Measurements from ENCODE around the gene CA7.

CA7 gene

DNA sequence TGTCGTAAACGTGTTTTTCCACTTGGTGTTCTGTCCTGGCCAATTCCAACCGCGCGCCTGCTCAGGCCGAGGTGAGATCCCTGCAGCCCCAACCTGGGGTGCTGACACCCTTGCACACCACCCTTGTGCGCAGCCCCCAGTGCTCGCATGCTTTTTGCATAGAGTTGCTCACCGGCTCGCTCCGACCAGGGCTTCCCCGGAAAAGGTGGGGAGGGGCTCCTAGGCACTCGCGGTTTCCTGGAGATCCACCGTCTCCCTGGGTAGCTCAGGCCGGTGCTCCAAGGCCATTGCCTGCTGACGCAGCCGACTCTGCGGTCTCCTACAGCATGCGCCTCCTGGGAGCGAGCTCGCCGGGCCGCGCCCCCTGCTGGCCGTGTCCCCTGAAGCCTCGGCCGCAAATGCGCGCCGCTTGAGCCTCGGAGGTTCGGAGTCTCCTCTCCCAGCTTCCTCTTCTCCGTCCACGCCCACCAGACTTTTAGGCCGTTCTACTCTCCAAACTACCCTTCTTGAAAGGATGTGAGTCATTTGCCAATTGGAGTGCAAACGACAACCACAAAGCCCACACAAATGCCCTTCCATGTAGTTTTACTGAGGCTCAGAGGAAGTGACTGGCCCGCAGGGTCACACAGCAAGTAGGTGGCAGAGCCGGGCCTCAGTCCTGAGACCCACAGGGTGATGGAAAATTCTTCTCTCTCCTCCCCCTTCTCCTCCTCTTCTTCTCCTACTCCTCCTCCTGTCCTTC is 28.9 kb downstream of the CA7 start:
- peak; percentile 85 to 92 (median 90) for DNase-seq (ENCODE audit: low read depth in 2 of 3, low spot score in 1 of 3)

DNA sequence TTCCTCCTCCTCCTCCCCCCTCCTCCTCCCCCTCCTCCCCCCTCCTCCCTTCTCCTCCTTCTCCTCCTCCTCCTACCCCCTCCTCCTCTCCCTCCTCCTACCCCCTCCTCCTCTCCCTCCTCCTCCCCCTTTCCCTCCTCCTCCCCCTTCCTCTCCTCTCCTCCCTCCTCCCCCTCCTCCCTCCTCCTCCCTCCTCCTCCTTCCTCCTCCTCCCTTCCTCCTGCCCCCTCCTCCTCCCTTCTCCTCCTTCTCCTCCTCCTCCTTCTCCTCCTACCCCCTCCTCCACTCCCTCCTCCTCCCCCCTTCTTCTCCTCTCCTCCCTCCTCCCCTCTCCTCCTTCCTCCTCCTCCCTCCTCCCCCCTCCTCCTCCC is 29.5 kb downstream of the CA7 start:
- DNase-seq (ENCODE audit: low read depth in 2 of 3, low spot score in 1 of 3), result no peak

DNA sequence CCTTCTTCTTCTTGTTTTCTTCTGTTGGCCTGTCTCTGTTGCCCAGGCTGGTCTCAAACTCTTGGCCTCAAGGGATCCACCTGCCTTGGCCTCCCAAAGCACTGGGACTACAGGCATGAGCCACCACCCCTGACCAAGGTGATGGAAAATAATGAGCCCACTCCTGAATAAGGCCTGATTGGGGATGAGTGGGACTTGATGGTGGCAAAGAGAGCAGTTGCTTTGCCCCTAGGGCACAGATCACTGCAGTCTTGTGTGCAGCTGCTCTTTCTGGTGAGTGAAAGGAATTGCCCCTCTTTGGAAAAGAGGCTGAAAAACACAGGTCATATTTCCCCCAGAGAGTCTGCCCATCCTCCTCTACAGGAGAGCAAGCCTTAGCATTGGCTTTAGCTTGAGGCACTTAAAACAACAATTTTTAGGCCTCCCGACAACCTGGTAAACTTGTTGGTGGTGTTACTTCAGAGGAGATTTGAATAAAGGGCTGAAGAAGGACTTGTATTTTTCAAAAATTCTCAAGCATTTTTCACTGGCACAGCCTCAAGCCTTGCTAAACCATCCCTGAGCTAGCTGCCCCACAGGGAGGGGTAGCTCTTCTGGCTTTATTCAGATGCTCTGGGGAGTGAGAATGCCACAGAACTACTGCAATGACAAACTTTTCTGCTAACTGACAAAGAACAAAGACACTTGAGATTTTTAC is 30.0 kb downstream of the CA7 start:
- DNase-seq (ENCODE audit: low read depth in 2 of 3, low spot score in 1 of 3), result no peak

DNA sequence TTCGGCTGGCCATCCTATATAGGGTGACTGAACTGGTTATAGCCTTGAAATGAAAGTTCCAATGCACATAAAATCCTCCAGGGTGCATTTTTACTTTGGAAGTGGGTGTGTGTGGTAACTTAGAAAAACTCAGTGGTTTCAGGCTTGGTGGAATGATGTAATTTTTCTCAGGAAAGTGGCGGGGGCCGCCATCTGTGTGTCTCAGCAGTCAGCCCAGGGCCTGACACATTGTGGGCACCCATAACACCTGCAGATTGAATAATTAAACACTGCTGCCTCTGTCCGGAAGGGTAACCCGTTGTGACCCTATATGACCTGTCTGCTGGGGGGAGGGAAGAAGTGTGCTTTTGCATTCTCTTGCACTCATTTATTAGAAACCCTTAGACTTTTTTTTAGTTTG is 33.9 kb downstream of the CA7 start:
- DNase-seq (ENCODE audit: low read depth in 2 of 3, low spot score in 1 of 3), result peak; percentile 62 to 74 (median 70)

DNA sequence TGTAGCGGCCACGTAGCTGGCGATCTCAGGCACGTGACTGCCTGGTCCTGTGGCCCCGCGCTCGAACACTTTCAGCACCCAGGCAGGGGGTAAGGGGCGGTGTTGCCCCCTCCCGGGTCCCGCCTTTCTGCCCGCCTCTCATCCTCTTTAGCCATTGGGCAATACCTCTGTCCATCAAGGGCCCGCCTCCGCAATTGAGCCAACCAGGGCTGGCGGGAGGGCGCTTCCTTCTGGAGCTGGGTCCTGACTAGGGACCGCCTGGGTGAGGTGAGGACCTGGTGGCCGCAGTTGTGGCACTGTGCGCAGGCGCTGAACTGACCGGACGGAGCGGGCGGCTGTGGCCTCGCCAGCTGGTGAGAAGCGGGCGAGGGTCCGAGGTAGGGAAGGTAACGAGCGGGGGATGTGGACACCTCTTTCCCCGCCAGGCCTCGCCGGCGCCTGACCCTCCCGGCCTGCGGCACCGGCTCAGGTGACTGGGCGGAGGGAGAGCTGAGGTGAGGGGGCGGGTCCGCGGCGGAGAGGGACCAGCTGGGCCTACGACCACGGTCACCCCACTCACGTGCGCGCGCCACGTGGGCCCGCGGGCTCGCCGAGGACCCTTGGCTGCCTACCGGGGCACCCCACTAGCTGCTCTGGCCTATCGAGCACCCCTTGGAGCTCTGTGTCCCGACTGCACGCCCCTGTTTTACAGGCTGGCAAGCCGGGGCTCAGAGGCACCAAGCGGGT is 36.2 kb downstream of the CA7 start, which contains the start of gene PDP2:
Gene PDP2, plus strand, starts transcription at position 228 of the 726 bp plus-strand sequence. CDS start 3,770 bp downstream, outside the sequence.
- peak; percentile 87 to 95 (median 87) for DNase-seq (ENCODE audit: low read depth in 2 of 3, low spot score in 1 of 3)

DNA sequence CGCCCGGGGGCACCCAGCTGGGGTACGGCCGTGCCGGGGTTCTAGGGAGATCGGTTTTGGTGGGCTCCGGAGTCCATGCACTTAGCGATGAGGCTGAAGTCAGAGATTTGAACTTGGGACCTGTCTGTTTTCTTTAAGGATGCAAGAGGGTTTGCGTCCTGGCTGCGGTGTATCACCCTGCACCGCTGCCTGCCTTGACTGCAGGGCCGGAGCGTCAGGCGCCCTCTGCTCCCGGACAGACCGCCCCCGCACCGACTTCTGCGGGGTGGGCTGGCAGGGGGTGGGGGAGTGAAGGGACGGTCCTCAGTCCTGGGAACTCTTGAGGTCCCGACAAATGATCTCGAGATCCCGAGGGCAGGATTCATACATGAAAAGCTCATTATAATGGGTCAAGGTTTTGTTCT is 36.8 kb downstream of the CA7 start:
- no peak for DNase-seq (ENCODE audit: low read depth in 2 of 3, low spot score in 1 of 3)

DNA sequence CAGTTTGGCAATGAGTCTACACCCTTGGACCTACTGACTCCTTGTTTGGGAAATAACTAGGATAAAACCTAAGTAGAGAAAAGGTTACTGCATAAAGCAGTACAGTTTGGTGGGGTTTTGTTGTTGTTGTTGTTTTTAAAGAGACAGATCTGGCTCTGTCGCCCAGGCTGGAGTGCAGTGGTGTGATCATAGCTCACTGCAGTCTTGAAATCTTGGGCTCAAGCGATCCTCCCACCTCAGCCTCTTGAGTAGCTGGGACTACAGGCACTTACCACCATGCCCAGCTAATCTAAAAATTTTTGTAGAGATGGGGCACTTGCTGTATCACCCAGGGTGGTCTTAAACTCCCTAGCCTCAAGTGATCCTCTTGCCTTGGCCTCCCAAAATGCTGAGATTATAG is 37.3 kb downstream of the CA7 start:
- no peak for DNase-seq (ENCODE audit: low read depth in 2 of 3, low spot score in 1 of 3)

DNA sequence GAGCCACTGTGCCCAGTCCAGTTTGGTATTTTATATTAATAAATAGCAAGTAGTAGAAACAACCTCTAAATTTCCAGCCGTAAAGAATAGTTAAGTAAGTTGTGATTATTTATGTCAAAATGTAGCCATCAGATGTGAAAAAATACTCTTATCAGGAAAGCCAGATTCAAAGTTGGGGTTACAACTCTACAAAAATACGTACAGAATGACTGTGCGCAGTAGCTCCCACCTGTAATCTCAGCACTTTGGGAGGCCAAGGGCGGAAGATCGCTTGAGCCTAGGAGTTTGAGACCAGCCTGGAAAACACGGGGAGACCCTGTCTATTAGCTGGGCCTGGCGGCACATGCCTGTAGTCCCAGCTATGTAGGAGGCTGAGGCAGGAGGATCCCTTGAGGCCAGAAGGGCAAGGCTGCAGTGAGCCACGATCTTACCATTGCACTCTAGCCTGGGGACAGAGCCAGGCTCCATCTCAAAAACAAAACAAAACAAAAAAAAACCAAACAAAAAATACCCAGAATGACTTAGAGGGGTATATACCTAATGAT is 37.8 kb downstream of the CA7 start:
- DNase-seq (ENCODE audit: low read depth in 2 of 3, low spot score in 1 of 3), result no peak

DNA sequence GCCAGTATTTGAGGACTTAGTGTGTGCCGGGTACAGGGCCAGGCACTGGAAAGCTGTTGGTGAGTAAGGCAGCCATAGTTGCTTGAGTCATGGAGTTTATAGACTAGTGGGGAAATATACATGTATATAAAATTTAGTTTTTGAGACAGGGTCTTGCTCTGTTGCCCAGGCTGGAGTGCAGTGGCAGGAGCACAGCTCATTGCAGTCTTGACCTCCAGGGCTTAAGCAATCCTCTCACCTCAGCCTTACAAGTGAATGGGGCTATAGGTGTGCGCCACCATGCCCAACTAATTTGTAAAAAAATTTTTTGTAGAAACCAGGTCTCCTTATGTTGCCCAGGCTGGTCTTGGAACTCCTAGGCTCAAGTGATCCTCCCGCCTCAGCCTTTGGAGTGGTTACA is 38.5 kb downstream of the CA7 start:
- DNase-seq (ENCODE audit: low read depth in 2 of 3, low spot score in 1 of 3), result no peak

DNA sequence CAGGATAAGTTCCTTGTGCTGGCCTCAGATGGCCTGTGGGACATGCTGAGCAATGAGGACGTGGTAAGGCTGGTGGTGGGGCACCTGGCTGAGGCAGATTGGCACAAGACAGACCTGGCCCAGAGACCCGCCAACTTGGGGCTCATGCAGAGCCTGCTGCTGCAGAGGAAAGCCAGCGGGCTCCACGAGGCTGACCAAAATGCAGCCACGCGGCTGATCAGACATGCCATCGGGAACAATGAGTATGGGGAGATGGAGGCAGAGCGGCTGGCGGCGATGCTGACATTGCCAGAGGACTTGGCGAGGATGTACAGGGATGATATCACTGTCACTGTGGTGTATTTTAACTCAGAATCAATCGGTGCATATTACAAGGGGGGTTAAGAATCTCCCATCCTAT is 41.3 kb downstream of the CA7 start:
- DNase-seq (ENCODE audit: low read depth in 2 of 3, low spot score in 1 of 3), result no peak

DNA sequence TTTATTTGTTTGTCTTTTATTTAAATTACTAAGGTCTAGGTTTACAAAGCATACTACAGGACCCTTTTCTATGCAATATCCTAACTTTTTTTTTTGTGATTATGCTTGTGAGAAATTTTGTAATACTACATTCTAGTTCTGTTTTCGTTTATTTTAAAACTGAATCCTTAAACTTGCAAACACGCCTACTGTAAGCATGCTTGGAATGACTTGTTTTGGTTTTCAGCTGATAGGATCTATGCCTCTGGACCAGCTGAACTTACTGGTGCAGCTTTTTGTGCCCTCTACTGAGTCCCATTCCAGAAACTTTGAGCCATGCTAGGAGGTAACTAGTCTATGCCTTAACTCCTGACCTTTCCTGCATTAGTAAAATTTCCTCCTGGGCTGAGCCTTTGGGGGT is 42.1 kb downstream of the CA7 start:
- no peak for DNase-seq (ENCODE audit: low read depth in 2 of 3, low spot score in 1 of 3)

DNA sequence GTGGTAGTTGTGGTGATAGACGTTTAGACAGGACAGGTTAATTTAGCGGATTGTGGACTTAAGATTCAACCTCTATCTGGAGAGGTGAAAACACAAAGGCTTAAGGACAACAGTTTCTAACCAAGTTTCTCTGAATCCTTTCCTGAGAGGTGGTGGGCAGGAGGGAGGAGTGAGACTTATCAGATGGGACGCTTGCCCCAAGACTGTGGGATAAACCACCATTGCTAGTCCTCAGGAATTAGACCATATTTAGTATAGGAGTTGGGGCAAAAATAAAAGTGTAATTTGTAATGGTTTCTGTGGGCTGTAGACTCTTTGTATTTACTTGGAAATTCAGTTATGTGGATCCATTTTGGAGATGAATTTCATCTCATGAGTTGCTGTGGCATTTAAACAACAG is 42.7 kb downstream of the CA7 start:
- DNase-seq (ENCODE audit: low read depth in 2 of 3, low spot score in 1 of 3), result no peak

DNA sequence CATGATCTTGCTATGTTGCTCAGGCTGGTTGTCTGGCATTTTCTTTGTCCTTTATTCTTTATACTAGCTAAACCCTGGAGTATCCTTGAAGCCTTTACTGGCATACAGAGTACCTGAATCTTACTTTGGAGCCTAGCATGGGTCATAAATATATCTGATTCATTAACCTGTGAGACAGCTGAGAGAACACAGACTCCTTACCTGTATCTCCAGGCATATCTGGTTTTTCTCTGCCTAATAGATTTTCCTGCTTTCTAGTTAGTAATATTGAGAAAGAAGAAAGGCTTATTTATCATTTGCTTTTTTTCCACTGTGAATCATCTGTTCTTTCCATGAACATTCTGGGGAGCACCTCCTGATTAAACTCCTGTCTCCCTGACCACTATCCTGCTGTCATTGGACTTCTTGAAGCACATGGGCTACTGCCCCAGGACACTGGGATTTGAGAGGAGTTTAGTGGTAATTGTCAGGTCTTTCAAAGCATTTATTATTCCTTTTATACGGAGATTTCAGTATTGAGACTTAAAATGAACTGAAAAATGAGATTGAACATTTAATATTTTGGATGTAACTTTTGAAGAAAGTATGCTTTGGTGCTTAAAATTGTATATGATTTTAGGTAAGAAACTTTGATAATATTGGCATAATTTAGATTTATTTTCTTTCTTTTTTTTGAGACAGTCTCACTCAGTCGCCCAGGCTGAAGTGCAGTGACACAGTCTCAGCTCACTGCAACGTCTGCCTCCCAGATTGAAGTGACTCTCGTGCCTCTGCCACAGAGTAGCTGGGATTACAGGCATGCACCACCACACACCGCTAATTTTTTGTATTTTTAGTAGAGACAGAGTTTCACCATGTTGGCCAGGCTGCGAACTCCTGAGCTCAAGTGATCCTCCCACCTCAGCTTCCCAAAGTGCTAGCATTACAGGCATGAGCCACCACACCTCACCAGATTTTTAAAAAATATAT is 44.7 kb downstream of the CA7 start:
- DNase-seq (ENCODE audit: low read depth in 2 of 3, low spot score in 1 of 3), result no peak

DNA sequence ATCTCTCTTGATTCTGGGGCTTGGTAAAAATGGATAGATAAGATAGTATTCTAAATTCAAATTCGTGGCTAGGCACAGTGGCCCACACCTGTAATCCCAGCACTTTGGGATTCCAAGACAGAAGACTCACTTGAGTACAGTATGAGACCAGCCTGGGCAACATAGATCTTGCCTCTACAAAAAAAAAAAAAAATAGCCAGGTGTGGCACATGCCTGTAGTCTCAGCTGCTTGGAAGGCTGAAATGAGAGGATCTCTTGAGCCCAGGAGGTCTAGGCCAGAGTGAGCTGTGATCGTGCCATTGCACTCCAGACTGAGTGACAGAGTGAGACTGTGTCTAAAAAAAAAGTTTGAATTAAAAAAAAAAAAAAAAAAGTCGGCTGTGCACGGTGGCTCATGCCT is 45.4 kb downstream of the CA7 start:
- DNase-seq (ENCODE audit: low read depth in 2 of 3, low spot score in 1 of 3), result no peak

DNA sequence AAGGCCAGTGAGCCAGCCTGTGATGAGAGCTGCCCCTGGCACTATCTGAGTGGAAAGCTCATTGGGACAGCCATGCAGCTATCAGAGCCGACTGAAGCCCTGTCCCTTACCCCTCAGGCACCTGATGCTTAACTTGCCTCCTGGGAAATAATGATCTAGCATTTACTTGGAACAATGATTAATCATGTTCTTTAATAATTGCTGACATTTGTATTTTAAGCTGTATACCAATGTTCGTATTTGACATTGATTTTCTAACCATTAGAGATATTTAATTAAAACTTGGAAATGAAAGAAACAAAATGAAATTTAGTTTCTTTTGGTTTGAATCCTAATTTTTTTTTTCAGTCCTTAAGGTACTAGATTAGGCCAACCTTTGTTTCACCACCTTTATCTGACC is 46.6 kb downstream of the CA7 start:
- DNase-seq (ENCODE audit: low read depth in 2 of 3, low spot score in 1 of 3), result no peak

DNA sequence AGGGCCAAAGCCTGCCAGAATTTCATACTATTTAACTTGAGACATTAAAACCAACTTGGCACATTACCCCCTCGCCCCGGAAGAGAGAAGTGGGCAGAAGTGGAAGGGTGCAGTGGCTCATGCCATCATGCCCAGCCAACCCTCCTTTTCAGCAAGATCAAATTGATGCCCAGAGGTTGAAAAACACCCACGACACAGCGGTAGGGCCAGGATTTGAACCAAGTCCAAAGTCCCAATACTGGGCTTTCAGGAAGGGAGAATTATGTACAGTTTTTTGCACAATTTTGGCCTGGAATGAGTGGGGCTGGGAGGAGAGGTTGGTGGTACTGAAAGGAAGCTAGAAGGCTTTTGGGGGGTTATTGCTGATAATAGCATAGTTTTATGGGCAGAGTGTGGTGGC is 47.1 kb downstream of the CA7 start:
- DNase-seq (ENCODE audit: low read depth in 2 of 3, low spot score in 1 of 3), result no peak

DNA sequence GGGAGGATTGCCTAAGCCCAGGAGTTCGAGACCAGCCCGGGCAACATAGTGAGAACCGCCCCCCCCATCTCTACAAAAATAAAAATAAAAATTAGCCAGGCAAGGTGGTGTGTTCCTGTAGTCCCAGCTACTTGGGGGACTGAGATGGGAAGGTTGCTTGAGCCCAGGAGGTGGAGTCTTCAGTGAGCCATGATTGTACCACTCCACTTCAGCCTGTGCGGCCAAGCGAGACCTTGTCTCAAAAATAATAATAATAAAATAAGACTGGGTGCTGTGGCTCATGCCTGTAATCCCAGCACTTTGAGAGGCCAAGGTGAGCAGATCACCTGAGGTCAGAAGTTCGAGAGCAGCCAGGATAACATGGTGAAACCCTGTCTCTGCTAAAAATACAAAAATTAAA is 47.6 kb downstream of the CA7 start:
- DNase-seq (ENCODE audit: low read depth in 2 of 3, low spot score in 1 of 3), result no peak

DNA sequence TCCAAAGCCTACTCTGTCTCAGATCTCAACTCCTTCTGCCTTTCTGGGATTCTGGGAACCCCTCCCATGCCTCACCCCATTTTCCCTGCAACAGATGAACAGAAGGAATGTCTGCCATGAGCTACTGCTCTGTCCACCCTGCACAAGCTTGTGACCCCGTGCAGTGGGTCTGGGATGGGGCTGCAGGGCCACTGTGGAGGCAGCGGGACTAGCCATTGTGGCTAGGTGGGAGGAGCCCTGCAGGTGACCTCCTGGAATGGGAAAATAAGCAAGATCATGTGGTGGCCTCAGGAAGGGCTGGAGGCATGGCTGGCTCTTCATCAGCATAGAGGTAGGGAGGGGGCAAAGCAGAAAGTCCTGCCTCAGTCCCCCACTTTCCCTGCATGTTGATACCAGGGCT is 49.8 kb downstream of the CA7 start:
- DNase-seq (ENCODE audit: low read depth in 2 of 3, low spot score in 1 of 3), result no peak

DNA sequence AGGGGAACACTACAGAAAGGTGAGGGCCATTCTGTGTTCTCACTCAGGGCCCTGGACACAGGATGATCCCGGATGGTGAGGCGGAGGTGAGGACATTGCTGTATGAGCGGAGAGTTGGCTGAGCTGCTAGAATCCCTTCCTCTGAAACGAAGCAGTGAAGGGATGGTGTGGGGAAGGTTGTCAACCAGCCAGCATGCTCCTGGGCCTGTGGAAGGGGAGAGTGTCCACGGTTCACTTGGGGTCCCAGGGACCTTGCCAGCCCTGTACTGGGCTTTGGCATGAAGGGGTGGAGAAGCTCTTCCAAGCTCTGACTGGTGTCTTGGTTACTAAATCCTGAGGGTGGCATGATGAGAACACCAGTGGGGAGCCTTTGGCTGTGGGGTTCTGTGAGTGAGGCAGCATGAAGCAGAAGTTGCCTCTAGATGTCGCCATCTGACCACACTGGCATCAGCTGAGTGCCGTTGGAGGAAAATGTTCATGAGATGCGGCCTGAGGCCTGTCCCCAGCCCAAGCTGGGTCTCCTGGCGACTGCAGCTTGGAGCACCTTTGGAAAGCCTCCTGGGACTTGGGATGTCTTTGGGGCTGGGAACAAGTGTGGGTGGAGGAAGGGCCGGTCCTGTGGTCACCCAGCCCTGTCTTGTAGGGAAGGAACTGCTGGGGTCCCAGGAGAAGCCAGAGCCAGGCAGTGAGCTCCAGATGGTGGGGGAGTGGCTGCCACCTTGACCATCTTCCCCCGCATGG is 50.9 kb downstream of the CA7 start:
- peak in 2 of 3 donors; percentile 53 to 54 for DNase-seq (ENCODE audit: low read depth in 2 of 3, low spot score in 1 of 3)

DNA sequence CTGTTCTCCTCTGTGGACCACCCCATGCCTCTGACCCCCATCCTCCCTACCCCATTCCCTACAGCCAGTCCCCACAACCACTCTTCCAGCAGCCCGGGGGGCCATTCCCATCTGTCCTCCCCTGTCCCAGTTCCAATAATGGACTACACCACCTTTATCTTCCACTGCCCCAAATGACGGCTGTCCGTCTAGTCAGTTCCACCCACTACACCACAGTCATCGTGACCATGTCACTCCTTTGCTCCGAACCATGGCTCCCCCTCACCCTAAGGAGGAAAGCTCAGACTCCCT is 51.4 kb downstream of the CA7 start:
- no peak for DNase-seq (ENCODE audit: low read depth in 2 of 3, low spot score in 1 of 3)

Data from stimulated activated CD4-positive, alpha-beta T cell treated with anti-CD3 and anti-CD28 coated beads, Interleukin-12 subunit alpha, Interleukin-12 subunit beta, amount 100 ng/mL, for 48 hours (primary cell).